GM12801 (cell line): ENCODE measurements around the gene NTN4.

Experiments
- TF ChIP-seq, protein P1 (sequence below): IDR thresholded peaks from one replicate; pipeline ENCODE4 v1.5.1; 2011; ENCODE audit warnings: control low read depth; ENCODE audit not compliant: insufficient read length; ENCODE audit errors: extremely low read depth

Gene NTN4

DNA sequence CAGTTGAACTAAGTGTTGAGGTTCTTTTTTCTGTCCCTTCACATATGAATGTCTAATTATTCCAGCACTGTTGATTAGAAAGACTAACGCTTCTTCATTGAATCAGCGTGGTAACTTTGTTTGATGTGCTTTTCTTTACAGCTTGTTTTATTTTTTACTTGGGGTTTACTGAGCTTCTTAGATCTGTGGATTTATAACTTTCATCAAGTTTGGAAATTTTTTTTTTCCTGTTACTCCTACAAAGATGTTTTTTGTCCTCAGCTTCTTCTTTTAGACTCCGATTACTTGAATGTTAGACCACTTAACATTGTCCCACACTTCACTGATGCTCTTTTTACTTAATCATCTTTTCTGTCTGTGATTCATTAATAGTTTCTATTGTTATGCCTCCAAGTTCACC, 31.5 kb downstream of the NTN4 start:
- TF ChIP-seq, protein P1, sequence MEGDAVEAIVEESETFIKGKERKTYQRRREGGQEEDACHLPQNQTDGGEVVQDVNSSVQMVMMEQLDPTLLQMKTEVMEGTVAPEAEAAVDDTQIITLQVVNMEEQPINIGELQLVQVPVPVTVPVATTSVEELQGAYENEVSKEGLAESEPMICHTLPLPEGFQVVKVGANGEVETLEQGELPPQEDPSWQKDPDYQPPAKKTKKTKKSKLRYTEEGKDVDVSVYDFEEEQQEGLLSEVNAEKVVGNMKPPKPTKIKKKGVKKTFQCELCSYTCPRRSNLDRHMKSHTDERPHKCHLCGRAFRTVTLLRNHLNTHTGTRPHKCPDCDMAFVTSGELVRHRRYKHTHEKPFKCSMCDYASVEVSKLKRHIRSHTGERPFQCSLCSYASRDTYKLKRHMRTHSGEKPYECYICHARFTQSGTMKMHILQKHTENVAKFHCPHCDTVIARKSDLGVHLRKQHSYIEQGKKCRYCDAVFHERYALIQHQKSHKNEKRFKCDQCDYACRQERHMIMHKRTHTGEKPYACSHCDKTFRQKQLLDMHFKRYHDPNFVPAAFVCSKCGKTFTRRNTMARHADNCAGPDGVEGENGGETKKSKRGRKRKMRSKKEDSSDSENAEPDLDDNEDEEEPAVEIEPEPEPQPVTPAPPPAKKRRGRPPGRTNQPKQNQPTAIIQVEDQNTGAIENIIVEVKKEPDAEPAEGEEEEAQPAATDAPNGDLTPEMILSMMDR, result no peak

DNA sequence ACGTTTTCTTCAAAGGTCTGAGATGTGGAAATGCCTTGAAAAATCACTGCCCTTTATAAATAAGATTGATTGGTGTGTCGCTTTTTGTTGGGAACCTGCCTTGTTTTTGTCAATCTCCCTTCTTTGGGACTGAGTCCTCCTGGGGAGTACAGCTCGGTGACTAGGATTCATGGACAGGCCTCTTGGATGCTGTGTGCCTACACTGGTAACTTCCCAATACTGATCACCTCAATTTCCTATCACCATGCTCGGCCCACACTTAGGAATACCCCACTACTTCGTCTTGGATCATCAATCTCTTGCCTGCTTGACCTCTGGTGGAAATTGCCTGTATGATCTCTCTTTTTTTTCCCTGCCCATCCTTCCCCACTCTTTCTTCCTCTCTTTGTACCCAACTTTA, 34.2 kb downstream of the NTN4 start:
- TF ChIP-seq, protein P1, result no peak

DNA sequence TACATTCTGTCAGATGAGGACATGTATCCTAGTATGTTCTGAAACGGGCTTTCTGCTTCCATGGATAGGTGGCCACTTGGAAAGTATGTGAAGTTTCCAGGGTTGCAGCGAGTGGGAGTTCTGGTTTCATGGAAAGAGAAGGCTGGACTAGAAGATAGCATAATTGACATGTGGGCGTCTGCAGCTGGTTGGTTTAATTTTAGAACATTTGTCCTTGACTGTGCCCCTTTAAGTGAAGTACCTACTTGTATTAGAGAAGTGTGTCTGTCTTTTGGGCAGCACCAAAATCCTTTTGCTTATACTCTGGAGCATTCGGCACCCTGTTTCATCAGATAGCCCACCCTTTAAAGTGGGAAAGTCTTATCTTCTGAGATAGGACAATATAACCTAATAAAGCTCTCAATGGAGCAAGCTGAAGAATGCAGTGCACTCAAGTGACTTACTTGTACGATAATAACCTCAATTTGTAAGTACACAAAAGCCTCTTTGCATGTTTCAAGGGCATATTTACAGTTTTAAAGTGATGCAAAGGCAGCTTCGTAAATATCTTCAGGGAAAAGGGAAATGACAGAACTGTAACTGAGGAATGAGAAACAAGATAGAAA, 35.2 kb downstream of the NTN4 start:
- TF ChIP-seq, protein P1, result no peak

DNA sequence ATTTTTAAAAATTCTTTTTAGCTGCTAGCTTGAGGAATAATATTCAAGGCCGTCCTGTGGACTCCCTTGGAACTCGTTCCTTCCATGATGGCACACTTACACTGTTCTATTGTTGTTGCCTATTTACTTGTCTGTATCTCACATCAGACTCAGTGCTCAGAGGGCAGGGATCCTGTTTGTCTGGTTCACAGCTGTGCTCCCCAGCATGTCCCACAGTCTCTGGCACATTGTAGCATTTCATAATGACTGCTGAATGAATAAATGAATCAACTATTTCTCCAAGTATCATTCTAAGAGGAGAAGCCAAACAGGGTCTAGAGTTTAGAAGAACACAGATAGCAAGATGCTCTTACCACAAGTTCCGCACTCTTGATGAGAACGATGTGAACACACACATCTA, 48.0 kb downstream of the NTN4 start:
- TF ChIP-seq, protein P1, result no peak

DNA sequence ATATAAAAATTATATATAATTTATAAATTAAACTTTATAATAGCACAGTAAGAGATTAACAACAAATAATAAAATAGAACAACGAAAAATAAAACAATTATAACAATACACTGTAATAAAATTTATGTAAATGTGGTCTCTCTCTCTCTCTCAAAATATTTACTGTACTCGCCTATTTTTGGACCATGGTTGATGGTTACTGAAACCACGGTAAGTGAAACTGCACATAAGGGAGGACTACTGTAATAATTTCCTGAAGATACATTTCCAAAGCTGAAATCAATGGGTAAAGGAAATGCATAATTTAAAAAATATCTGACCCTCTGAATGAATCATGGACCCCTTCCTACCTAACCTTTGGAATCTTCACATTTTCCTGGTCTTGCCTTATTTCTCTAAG, 48.9 kb downstream of the NTN4 start:
- TF ChIP-seq, protein P1, result no peak

DNA sequence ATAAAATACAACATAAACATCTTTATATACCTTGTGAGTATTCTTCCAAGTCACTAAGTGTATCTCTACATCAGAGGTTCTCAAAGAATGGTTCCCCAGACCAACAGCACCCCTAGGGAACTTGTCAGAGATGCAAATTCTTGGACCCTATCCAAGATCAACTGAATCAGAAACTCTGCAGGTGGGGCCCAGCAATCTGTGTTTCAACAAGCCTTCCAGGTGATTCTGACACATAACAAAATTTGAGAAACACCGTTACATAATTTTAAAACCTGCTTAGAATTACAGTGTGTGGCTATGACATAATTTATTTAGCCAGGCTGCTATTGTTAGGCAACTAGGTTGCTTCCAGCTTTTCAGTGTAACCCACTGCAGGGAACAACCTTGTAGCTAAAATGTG, 49.8 kb downstream of the NTN4 start:
- TF ChIP-seq, protein P1, result no peak

DNA sequence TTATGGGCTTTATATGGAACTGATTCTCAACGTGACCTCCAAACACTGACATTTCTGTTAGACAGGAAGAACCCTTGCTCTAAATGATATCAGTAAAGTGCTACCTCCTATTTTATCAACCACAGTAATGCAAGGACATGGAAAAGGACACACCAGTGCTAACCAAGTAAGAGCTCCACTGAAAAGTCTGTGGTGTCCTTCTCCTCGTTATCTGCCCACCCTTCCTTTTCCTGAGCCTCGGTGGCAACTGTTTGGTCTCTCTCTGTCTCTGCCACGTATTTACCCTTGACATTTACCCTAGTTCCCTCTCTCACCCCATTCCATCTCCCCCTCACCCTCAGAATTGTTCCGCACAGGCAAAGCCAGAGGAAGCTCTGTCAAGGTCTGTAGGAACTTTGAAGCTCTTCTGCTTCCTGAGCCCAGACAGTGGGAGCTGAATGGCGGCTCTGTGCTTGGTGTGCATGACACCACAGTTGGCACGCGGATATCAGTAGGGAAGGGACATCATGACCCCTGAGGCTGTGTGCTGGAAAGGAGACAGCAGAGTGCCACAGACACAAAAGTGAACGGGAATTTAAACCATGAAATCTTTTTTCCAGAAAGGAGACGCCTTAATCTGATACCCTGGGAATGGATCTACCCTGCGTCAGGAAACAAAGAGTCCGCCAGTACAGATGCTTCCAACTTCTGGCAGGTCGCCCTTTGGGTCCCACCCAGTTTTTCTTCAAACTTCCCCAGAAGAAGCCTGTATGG, 50.8 kb downstream of the NTN4 start:
- TF ChIP-seq, protein P1, result no peak
